Ishikawa (cell line): ENCODE data around the gene POU2F1.

Source experiments
- CEBPB ChIP-seq: IDR thresholded peaks from 2 replicates; pipeline ENCODE4 v1.6.1; 2012
- CREB1 ChIP-seq: IDR thresholded peaks from 2 replicates; pipeline ENCODE4 v1.6.1; 2012; ENCODE audit warnings: low read depth
- EP300 ChIP-seq: IDR thresholded peaks from 2 replicates; pipeline ENCODE4 v1.6.1; 2012; ENCODE audit warnings: borderline replicate concordance
- FOXM1 ChIP-seq: IDR thresholded peaks from 2 replicates; pipeline ENCODE4 v1.6.1; 2012; ENCODE audit warnings: low read depth, borderline replicate concordance
- NFIC ChIP-seq: IDR thresholded peaks from 2 replicates; pipeline ENCODE4 v1.6.1; 2012
- RAD21 ChIP-seq: IDR thresholded peaks from 2 replicates; pipeline ENCODE4 v1.6.1; 2012; ENCODE audit warnings: low read depth
- TAF1 ChIP-seq: IDR thresholded peaks from 2 replicates; pipeline ENCODE4 v1.6.1; 2012; ENCODE audit warnings: low read depth, mild to moderate bottlenecking
- TCF12 ChIP-seq: IDR thresholded peaks from 2 replicates; pipeline ENCODE4 v1.6.1; 2012; ENCODE audit warnings: low read depth
- TEAD4 ChIP-seq: IDR thresholded peaks from 2 replicates; pipeline ENCODE4 v1.6.1; 2012
- YY1 ChIP-seq: IDR thresholded peaks from 2 replicates; pipeline ENCODE4 v1.6.1; 2012; ENCODE audit warnings: low read depth
- ZBTB7A ChIP-seq: IDR thresholded peaks from 2 replicates; pipeline ENCODE4 v1.6.1; 2012; ENCODE audit warnings: low read depth
- TF ChIP-seq, protein P1 (sequence below): IDR thresholded peaks from 2 replicates; pipeline ENCODE4 v1.6.1; 2012; ENCODE audit warnings: low read depth, mild to moderate bottlenecking
- TF ChIP-seq, protein P2 (sequence below): IDR thresholded peaks from 2 replicates; pipeline ENCODE4 v1.6.1; 2012
- TF ChIP-seq, protein P3 (sequence below): IDR thresholded peaks from 2 replicates; pipeline ENCODE4 v1.6.1; 2012

DNA sequence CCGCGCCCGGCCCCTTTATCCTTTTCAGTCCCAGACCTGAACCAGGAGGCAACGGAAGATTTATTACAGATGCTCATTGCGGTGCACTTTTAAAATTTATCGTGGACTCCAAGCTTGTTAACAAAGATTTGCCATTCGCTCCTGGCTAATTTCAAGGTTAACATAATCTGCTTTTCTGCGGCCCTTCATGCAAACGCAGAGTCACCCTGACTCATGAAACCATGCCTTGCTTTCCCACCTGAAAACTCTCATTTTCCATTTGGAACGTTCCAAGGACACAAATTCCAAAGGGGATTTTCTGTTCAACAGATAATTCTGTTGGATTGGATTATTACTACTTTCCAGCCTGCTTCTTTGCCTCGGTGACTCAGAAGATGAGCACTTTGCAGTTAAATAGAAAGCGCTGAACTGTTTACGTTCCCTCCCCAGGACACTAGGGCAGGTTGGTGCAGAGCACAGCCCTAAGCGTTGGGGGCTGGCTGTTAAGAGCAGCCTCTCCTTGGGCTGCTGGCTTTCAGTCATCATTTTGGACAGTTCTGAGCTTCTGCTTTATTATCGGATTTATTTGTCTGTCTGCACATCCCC lies 246.5 kb downstream of the POU2F1 start:
- TF ChIP-seq, protein P1, sequence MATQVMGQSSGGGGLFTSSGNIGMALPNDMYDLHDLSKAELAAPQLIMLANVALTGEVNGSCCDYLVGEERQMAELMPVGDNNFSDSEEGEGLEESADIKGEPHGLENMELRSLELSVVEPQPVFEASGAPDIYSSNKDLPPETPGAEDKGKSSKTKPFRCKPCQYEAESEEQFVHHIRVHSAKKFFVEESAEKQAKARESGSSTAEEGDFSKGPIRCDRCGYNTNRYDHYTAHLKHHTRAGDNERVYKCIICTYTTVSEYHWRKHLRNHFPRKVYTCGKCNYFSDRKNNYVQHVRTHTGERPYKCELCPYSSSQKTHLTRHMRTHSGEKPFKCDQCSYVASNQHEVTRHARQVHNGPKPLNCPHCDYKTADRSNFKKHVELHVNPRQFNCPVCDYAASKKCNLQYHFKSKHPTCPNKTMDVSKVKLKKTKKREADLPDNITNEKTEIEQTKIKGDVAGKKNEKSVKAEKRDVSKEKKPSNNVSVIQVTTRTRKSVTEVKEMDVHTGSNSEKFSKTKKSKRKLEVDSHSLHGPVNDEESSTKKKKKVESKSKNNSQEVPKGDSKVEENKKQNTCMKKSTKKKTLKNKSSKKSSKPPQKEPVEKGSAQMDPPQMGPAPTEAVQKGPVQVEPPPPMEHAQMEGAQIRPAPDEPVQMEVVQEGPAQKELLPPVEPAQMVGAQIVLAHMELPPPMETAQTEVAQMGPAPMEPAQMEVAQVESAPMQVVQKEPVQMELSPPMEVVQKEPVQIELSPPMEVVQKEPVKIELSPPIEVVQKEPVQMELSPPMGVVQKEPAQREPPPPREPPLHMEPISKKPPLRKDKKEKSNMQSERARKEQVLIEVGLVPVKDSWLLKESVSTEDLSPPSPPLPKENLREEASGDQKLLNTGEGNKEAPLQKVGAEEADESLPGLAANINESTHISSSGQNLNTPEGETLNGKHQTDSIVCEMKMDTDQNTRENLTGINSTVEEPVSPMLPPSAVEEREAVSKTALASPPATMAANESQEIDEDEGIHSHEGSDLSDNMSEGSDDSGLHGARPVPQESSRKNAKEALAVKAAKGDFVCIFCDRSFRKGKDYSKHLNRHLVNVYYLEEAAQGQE = no peak
- TF ChIP-seq EP300 = no peak
- TF ChIP-seq, protein P2, sequence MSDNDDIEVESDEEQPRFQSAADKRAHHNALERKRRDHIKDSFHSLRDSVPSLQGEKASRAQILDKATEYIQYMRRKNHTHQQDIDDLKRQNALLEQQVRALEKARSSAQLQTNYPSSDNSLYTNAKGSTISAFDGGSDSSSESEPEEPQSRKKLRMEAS = no peak
- TF ChIP-seq YY1 = no peak
- TF ChIP-seq ZBTB7A = no peak
- no peak for TF ChIP-seq TEAD4
- no peak for TF ChIP-seq RAD21
- TF ChIP-seq, protein P3, sequence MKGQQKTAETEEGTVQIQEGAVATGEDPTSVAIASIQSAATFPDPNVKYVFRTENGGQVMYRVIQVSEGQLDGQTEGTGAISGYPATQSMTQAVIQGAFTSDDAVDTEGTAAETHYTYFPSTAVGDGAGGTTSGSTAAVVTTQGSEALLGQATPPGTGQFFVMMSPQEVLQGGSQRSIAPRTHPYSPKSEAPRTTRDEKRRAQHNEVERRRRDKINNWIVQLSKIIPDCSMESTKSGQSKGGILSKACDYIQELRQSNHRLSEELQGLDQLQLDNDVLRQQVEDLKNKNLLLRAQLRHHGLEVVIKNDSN = no peak
- TF ChIP-seq FOXM1 = no peak
- no peak for TF ChIP-seq TAF1
- no peak for TF ChIP-seq CREB1
- TF ChIP-seq TCF12 = no peak
- no peak for TF ChIP-seq CEBPB
- TF ChIP-seq NFIC = no peak
